OCI-LY1 (cell line): Measurements from ENCODE around the gene MFRP.

Source experiments
- EZH2 ChIP-seq: fragments of 200-600 bp; sonication (generic), shearing (Covaris generic); IDR thresholded peaks from 2 replicates; pipeline ENCODE4 v1.8.0; 2017; ENCODE audit warnings: borderline replicate concordance, mixed run types, mild to moderate bottlenecking, antibody characterized with exemption, low read length, moderate library complexity, mixed read lengths
- TF ChIP-seq, protein P1 (sequence below): fragments of 200-600 bp; sonication (generic), shearing (Covaris generic); IDR thresholded peaks from 2 replicates; pipeline ENCODE4 v1.5.1; 2017; ENCODE audit warnings: mild to moderate bottlenecking, antibody characterized with exemption, low read length, moderate library complexity, mixed read lengths

DNA sequence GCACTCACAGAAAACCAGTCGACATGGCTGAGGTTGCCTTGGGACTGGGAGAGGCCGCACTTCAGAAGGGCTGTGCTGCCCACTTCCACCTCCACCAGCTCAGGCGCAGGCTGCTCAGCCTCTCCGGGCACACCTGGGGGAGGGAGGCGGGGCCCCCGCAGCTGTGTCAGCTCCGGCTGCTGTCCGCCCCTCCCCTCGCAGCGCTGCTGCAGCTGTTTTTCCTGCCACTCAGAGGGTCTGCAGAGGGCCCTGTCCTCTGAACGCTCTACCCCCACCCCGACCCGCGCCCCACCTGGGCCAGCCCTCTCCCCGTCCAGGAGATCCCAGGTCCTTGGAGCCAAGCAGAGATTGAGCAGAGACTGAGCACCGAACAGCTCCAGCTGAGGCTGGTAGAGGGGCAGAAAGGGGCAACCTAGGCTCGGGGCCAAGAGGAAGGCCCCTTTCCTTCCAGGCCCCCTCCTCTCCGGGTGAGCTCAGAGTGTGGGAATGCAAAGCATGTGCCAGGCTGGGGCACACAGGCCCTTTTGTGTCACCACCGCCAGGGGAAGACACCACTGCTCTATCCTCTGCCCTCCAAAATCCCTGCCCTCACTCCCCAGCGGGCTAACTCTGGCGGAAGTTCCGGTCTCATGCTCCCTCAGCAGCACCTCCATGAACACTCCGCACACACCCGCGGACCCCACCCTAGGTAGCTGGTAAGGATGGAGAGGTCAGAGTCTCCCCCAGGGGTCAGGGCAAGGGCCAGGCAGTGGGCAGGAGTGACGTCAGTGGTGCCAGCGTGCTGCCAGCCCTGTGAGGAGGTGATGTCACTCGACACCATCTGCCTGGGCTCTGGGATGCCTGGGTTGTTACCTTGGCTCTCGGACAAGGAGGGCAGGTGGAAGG, 31.1 kb downstream of the MFRP start:
- TF ChIP-seq, protein P1, sequence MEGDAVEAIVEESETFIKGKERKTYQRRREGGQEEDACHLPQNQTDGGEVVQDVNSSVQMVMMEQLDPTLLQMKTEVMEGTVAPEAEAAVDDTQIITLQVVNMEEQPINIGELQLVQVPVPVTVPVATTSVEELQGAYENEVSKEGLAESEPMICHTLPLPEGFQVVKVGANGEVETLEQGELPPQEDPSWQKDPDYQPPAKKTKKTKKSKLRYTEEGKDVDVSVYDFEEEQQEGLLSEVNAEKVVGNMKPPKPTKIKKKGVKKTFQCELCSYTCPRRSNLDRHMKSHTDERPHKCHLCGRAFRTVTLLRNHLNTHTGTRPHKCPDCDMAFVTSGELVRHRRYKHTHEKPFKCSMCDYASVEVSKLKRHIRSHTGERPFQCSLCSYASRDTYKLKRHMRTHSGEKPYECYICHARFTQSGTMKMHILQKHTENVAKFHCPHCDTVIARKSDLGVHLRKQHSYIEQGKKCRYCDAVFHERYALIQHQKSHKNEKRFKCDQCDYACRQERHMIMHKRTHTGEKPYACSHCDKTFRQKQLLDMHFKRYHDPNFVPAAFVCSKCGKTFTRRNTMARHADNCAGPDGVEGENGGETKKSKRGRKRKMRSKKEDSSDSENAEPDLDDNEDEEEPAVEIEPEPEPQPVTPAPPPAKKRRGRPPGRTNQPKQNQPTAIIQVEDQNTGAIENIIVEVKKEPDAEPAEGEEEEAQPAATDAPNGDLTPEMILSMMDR, result no peak; the same call in 1 of the 2 replicates
- no peak for TF ChIP-seq EZH2
